Measurements from ENCODE around the gene ZNF367. TPM values are rescaled to one million over a fixed set of nuclear protein-coding genes. Genes with fewer than 3 reads are reported as not detected.

ZNF367 gene
- total and polyA plus RNA-seq, 2 experiments from 2014 or later: 2.5 to 12.3 TPM

DNA sequence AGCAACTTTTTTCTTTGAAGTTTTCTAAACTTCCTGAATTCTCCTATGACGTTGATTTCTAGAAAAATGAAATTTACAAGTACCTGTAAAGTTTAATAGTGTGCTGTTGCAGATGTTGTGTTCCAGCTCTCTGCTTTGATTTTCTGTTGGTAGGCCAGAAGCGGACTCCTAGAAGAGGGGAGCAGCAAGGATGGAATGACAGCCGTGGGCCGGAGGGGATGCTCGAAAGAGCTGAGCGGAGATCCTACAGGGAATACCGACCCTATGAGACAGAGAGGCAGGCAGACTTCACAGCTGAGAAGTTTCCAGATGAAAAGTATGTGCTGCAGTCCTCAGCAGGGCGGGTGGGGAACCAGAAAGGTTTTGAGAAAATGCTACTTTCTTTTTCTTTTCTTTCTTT is 40.1 kb upstream of the ZNF367 start (continued):
- TF ChIP-seq ZNF462 (CRISPR knock-in tag; IDR thresholded peaks at IDR 0.05): no peak
- TF ChIP-seq POLR2AphosphoS5 (IDR thresholded peaks at IDR 0.05; ENCODE audit: low read depth): no peak

DNA sequence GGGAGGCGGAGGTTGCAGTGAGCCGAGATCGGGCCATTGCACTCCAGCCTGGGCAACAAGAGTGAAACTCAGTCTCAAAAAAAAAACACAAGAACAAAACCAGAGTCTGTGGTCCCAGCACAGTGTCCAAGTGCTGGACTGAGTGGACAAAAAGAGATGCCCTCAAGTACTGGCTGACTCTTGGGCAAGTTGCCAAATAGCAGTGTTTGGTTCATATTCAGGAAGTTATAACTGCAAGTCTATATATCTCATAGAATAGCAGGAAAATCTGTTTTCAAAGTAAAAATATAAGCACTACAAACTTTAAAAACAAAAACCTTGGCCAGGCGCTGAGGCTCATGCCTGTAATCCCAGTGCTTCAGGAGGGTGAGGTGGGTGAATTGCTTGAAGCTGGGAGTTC is 39.1 kb upstream of the ZNF367 start:
- TF ChIP-seq EZH2 (IDR thresholded peaks at IDR 0.05; ENCODE audit: low read depth, unreplicated experiment) (no peak), EZH2phosphoT487 (IDR thresholded peaks at IDR 0.05; ENCODE audit: unreplicated experiment) (no peak), STAT1 (IDR thresholded peaks at IDR 0.05; ENCODE audit: unreplicated experiment) (no peak)
- H3F3A ChIP-seq (replicated peaks; ENCODE audit: low read depth): no peaks in the 10 kb centered on the region
- no peak for ATAC-seq
- H2AFZ ChIP-seq: no peak overlapping the region
- peaks cover 29% of the 10 kb centered on the region for H3K4me1 ChIP-seq (ENCODE audit: insufficient read depth)
- Mint-ChIP-seq H3K4me1 (peaks cover 33% of the 10 kb centered on the region), H3K27me3 (ENCODE audit: insufficient read depth, low read depth, poor library complexity) (peaks cover 3% of the 10 kb centered on the region), H3K27ac (no peak overlapping the region), H3K4me3 (no peak overlapping the region), H3K9me3 (no peaks in the 10 kb centered on the region), H3K36me3 (ENCODE audit: low read depth) (peaks cover 4% of the 10 kb centered on the region; the same call in 1 of the 3 replicates)
- no peak for DNase-seq (ENCODE audit: low spot score)
- H3K4me2 ChIP-seq: no peak overlapping the region
- peaks cover 7% of the 10 kb centered on the region; the same call in 1 of the 2 replicates for H4K20me1 ChIP-seq (replicated peaks; ENCODE audit: insufficient read depth)
- no peaks in the 10 kb centered on the region for H3K27me3 ChIP-seq (ENCODE audit: insufficient read depth)
- no peaks in the 10 kb centered on the region for H3K36me3 ChIP-seq (ENCODE audit: insufficient read depth)
- no peak overlapping the region for H3K4me3 ChIP-seq
- H3K27ac ChIP-seq (ENCODE audit: low read depth): no peak overlapping the region
- peaks cover 26% of the 10 kb centered on the region for H3K79me2 ChIP-seq (replicated peaks; ENCODE audit: insufficient read depth)
- no peaks in the 10 kb centered on the region for H3K9me2 ChIP-seq (ENCODE audit: insufficient read depth)
